ENCODE data around the gene SIX5. TPM values are rescaled to one million over a fixed set of nuclear protein-coding genes. Genes with fewer than 3 reads are reported as not detected.
"Not testable (repeated sequence)": the region's sequence is repeated elsewhere in the genome, so short reads cannot be mapped to it uniquely, and the experiment has no call there.

SIX5 gene
- total RNA-seq, 2 donors from 2014 or later: 3.7 to 5.2 TPM

- Mint-ChIP-seq H3K4me3 (no peak overlapping the region), H3K27ac (no peak overlapping the region), H3K36me3 (ENCODE audit: insufficient read depth in 2 of 2) (no peaks in the 10 kb centered on the region), H3K27me3 (ENCODE audit: low read depth) (peaks cover 4% of the 10 kb centered on the region), H3K4me1 (ENCODE audit: low read depth) (peaks cover 5% of the 10 kb centered on the region), H3K9me3 (no peaks in the 10 kb centered on the region)
- ATAC-seq (replicated peaks in 1 of 2) (no peak), DNase-seq (no peak)
Measured at GRCh38 chr19:45766296-45766868, 2.7 kb downstream of the SIX5 start.

GRCh38 chr19:45765702-45766295 is 3.3 kb downstream of the SIX5 start:
- Mint-ChIP-seq H3K36me3 (ENCODE audit: insufficient read depth in 2 of 2) (no peaks in the 10 kb centered on the region), H3K9me3 (no peaks in the 10 kb centered on the region), H3K4me1 (ENCODE audit: low read depth) (peaks cover 5% of the 10 kb centered on the region), H3K27me3 (ENCODE audit: low read depth) (peaks cover 4% of the 10 kb centered on the region), H3K4me3 (peak overlapping the region in 1 of 2 donors; percentile 45), H3K27ac (no peak overlapping the region)
- ATAC-seq (replicated peaks in 1 of 2): no peak
- no peak for DNase-seq

- Mint-ChIP-seq H3K27ac (no peak overlapping the region), H3K4me1 (ENCODE audit: low read depth) (peaks cover 5% of the 10 kb centered on the region), H3K36me3 (ENCODE audit: insufficient read depth in 2 of 2) (no peaks in the 10 kb centered on the region), H3K27me3 (ENCODE audit: low read depth) (peaks cover 4% of the 10 kb centered on the region), H3K4me3 (no peak overlapping the region), H3K9me3 (no peaks in the 10 kb centered on the region)
- no peak for ATAC-seq (replicated peaks in 1 of 2)
- DNase-seq: no peak
Measured at GRCh38 chr19:45764945-45765701, 3.9 kb downstream of the SIX5 start.

GRCh38 chr19:45764475-45764874 is 4.6 kb downstream of the SIX5 start:
- DNase-seq: no peak
- ATAC-seq (replicated peaks in 1 of 2): no peak
- Mint-ChIP-seq H3K27ac (no peak overlapping the region), H3K4me3 (no peak overlapping the region), H3K36me3 (ENCODE audit: insufficient read depth in 2 of 2) (no peaks in the 10 kb centered on the region), H3K4me1 (ENCODE audit: low read depth) (peaks cover 1% of the 10 kb centered on the region), H3K27me3 (ENCODE audit: low read depth) (peaks cover 4% of the 10 kb centered on the region), H3K9me3 (no peaks in the 10 kb centered on the region)

DNA sequence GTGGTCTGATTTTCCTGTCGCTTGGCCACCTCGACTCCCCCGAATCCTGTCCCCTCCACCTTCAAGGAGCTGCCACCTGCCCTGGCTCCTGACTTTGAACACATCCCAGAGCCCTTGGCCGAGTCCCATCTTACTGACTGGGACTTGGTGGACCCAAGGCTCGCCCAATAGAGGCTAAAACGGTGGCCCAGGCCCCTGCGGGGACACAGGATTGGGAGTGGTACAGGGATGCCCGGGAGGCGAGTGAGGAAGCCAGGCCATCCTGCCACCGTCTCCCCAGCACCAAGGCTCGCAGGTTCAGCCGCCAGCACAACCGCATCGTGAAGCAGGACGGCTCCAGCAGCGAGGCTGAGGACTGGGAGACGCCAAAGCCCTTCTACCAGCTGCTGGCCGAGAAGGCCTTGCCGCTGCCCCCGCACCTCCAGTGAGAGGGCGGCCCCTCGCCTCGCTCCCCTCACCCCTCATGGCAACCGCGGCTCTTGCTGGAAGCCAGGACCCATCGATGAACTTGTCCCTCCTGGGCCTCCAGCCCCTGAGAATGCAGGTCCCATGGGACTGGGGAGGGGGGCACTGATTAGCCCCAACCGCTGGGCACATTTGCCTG is 5.3 kb downstream of the SIX5 start:
- Mint-ChIP-seq H3K4me3 (no peak overlapping the region), H3K27ac (no peak overlapping the region), H3K36me3 (ENCODE audit: insufficient read depth in 2 of 2) (no peaks in the 10 kb centered on the region), H3K27me3 (ENCODE audit: low read depth) (peaks cover 4% of the 10 kb centered on the region), H3K4me1 (ENCODE audit: low read depth) (no peaks in the 10 kb centered on the region), H3K9me3 (no peaks in the 10 kb centered on the region)
- no peak for DNase-seq
- no peak for ATAC-seq (replicated peaks in 1 of 2)

GRCh38 chr19:45762870-45763631 is 6.0 kb downstream of the SIX5 start:
- H3K4me3 Mint-ChIP-seq: no peak overlapping the region
- H3K27ac Mint-ChIP-seq: no peak overlapping the region
- no peaks in the 10 kb centered on the region for H3K36me3 Mint-ChIP-seq (ENCODE audit: insufficient read depth in 2 of 2)
- no peaks in the 10 kb centered on the region for H3K4me1 Mint-ChIP-seq (ENCODE audit: low read depth)
- no peaks in the 10 kb centered on the region for H3K9me3 Mint-ChIP-seq
- peaks cover 4% of the 10 kb centered on the region for H3K27me3 Mint-ChIP-seq (ENCODE audit: low read depth)
- DNase-seq (no peak), ATAC-seq (replicated peaks in 1 of 2) (no peak)

DNA sequence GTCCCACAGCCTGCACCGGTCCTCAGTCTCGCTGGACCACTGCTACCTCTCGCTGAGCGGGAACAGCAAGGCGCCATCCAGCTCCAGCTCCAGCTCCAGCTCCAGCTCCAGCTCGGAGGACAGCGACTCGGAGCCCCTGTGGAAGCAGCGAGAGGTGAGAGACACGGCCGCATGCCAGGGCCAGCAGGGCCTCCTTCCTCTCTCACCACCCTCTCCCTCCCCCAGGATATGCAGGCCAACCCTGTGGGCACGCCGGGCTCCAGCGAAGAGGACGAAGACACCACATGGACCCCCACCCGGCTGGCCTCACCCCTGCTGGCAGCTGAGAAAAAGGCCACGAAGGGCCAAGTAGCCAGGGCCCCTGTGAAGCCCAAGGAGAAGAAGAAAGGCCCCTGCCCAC is 7.3 kb downstream of the SIX5 start:
- Mint-ChIP-seq H3K4me1 (ENCODE audit: low read depth) (no peaks in the 10 kb centered on the region), H3K27ac (no peak overlapping the region), H3K4me3 (no peak overlapping the region), H3K36me3 (ENCODE audit: insufficient read depth in 2 of 2) (no peaks in the 10 kb centered on the region), H3K9me3 (no peaks in the 10 kb centered on the region), H3K27me3 (ENCODE audit: low read depth) (no peaks in the 10 kb centered on the region)
- no peak for ATAC-seq (replicated peaks in 1 of 2)
- DNase-seq: no peak

DNA sequence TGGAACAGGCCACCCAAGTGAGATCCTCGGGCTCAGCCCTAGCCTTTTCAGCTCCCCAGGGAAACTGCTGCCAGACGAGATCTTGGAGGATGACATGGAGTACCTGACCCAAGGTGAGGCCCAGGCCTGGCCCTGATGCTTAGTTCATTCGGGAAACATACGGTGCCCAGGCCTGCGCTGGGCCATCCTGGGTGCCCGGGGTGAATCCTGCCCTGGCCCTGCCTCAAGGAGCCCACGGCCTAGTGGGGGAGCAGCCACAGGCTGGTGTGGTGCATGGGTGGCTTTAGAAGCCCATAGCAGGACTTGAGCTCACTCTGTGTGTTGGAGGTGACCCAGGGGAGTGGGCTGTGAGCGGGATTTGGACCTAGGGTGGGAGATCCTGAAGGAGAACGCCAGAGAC is 10.1 kb downstream of the SIX5 start:
- no peaks in the 10 kb centered on the region for H3K9me3 Mint-ChIP-seq
- no peak overlapping the region for H3K27ac Mint-ChIP-seq
- no peak for DNase-seq
- H3K27me3 Mint-ChIP-seq (ENCODE audit: low read depth): no peaks in the 10 kb centered on the region
- H3K4me1 Mint-ChIP-seq (ENCODE audit: low read depth): no peaks in the 10 kb centered on the region
- no peak for ATAC-seq (replicated peaks in 1 of 2)
- no peaks in the 10 kb centered on the region for H3K36me3 Mint-ChIP-seq (ENCODE audit: insufficient read depth in 2 of 2)
- H3K4me3 Mint-ChIP-seq: no peak overlapping the region

DNA sequence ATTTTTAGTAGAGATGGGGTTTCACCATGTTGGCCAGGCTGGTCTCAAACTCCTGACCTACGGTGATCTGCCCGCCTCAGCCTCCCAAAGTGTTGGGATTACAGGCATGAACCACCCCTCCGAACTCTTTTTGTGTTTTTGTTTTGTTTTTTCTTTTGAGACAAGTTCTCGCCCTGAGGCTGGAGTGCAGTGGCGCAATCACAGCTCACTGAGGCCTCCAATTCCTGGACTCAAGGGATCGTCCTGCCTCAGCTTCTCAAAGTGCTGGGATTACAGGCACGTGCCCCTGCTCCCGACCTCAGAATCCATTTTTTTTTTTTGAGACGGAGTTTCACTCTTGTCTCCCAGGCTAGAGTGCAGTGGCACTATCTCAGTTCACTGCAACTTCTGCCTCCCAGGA is 11.4 kb downstream of the SIX5 start:
- Mint-ChIP-seq H3K4me3 (no peak overlapping the region), H3K4me1 (ENCODE audit: low read depth) (no peaks in the 10 kb centered on the region), H3K27me3 (ENCODE audit: low read depth) (no peaks in the 10 kb centered on the region), H3K36me3 (ENCODE audit: insufficient read depth in 2 of 2) (no peaks in the 10 kb centered on the region), H3K27ac (no peak overlapping the region), H3K9me3 (no peaks in the 10 kb centered on the region)
- DNase-seq: no peak
- no peak for ATAC-seq (replicated peaks in 1 of 2)

- Mint-ChIP-seq H3K36me3 (ENCODE audit: insufficient read depth in 2 of 2) (no peaks in the 10 kb centered on the region), H3K27me3 (ENCODE audit: low read depth) (no peaks in the 10 kb centered on the region), H3K4me1 (ENCODE audit: low read depth) (no peaks in the 10 kb centered on the region), H3K4me3 (no peak overlapping the region), H3K27ac (no peak overlapping the region), H3K9me3 (no peaks in the 10 kb centered on the region)
- DNase-seq: no peak
- no peak for ATAC-seq (replicated peaks in 1 of 2)
Measured at GRCh38 chr19:45754323-45754722, 14.7 kb downstream of the SIX5 start.

GRCh38 chr19:45753548-45753947 is 15.5 kb downstream of the SIX5 start:
- Mint-ChIP-seq H3K4me3 (no peak overlapping the region), H3K9me3 (no peaks in the 10 kb centered on the region), H3K36me3 (ENCODE audit: insufficient read depth in 2 of 2) (no peaks in the 10 kb centered on the region), H3K4me1 (ENCODE audit: low read depth) (no peaks in the 10 kb centered on the region), H3K27me3 (ENCODE audit: low read depth) (no peaks in the 10 kb centered on the region), H3K27ac (no peak overlapping the region)
- DNase-seq (no peak), ATAC-seq (replicated peaks in 1 of 2) (no peak)

DNA sequence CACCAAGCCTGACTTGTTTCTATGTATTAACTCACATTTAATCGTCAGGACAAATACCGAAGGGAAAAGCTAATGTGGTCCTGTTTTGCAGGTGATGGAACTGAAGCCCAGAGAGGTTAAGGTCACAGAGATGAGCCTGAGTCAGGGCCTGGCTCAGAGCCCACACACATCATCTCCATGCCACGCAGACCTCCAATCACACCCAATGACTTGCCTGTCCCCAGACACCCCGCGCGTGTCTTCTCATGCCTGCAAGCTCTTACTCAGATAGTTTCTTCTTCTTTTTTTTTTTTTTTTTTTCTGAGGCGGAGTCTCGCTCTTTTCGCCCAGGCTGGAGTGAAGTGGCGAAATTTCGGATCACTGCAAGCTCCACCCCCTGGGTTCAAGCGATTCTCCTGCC is 16.4 kb downstream of the SIX5 start:
- no peak for DNase-seq
- H3K4me1 Mint-ChIP-seq (ENCODE audit: low read depth): no peaks in the 10 kb centered on the region
- H3K9me3 Mint-ChIP-seq: no peaks in the 10 kb centered on the region
- no peak overlapping the region for H3K27ac Mint-ChIP-seq
- H3K4me3 Mint-ChIP-seq: no peak overlapping the region
- ATAC-seq (replicated peaks in 1 of 2): no peak
- peaks cover 1% of the 10 kb centered on the region for H3K27me3 Mint-ChIP-seq (ENCODE audit: low read depth)
- H3K36me3 Mint-ChIP-seq (ENCODE audit: insufficient read depth in 2 of 2): no peaks in the 10 kb centered on the region

DNA sequence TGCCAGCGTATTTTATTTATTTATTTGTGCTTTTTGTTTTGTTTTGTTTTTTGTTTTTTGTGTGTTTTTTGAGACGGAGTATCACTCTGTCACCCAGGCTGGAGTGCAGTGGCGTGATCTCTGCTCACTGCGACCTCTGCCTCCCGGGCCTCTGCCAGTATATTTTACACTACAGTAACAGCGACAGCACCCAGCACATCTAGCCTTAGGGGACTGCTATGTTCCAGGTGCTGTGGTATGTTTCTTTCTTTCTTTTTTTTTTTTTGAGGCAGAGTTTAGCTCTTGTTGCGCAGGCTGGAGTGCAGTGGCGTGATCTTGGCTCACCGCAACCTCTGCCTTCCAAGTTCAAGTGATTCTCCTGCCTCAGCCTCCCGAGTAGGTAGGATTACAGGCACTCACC is 17.6 kb downstream of the SIX5 start:
- DNase-seq; H3K36me3 Mint-ChIP-seq (ENCODE audit: insufficient read depth in 2 of 2); H3K27ac Mint-ChIP-seq; H3K27me3 Mint-ChIP-seq (ENCODE audit: low read depth); H3K4me3 Mint-ChIP-seq; H3K4me1 Mint-ChIP-seq (ENCODE audit: low read depth); ATAC-seq (replicated peaks in 1 of 2); H3K9me3 Mint-ChIP-seq: not testable (repeated sequence)
